AG09319 (cell line): Measurements from ENCODE around the gene CCR1.

Experiments
- DNase-seq: peaks from one replicate; pipeline ENCODE4 v3.0.0-alpha.2; 2010; ENCODE audit warnings: low read depth; ENCODE audit errors: extremely low read depth
- TF ChIP-seq, protein P1 (sequence below): IDR thresholded peaks from 2 replicates; pipeline ENCODE4 v1.5.1; 2011; ENCODE audit warnings: low read depth, mild to moderate bottlenecking, inconsistent platforms, low read length, moderate library complexity

The CCR1 gene

GRCh38 chr3:46191730-46192129 lies 16.4 kb downstream of the CCR1 start:
- no peak for DNase-seq
- TF ChIP-seq, protein P1, sequence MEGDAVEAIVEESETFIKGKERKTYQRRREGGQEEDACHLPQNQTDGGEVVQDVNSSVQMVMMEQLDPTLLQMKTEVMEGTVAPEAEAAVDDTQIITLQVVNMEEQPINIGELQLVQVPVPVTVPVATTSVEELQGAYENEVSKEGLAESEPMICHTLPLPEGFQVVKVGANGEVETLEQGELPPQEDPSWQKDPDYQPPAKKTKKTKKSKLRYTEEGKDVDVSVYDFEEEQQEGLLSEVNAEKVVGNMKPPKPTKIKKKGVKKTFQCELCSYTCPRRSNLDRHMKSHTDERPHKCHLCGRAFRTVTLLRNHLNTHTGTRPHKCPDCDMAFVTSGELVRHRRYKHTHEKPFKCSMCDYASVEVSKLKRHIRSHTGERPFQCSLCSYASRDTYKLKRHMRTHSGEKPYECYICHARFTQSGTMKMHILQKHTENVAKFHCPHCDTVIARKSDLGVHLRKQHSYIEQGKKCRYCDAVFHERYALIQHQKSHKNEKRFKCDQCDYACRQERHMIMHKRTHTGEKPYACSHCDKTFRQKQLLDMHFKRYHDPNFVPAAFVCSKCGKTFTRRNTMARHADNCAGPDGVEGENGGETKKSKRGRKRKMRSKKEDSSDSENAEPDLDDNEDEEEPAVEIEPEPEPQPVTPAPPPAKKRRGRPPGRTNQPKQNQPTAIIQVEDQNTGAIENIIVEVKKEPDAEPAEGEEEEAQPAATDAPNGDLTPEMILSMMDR, result no peak

DNA sequence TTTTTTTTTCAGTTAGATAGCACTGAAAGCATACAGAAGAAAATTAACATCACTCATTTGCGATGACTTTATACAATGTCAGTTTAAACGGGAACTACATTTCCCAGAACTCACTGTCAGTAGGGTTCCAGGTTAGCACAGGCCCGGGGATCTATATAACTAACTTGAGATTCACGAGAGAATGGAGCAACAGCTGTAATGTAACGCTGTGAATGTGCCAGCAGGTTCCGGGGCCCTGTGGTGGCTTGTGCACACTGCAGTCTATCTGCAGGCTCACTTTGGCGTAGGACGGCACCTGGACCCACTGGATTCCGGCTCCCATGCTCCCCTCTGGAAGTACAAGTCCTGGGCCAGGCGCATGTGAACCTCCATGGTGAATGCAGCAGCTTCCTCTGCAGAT lies 19.4 kb downstream of the CCR1 start:
- TF ChIP-seq, protein P1, result no peak

GRCh38 chr3:46187876-46188275 lies 20.2 kb downstream of the CCR1 start:
- TF ChIP-seq, protein P1, result no peak
- DNase-seq, result no peak

More for the DNA sequence above, 19.4 kb downstream of the CCR1 start:
- no peak for DNase-seq

DNA sequence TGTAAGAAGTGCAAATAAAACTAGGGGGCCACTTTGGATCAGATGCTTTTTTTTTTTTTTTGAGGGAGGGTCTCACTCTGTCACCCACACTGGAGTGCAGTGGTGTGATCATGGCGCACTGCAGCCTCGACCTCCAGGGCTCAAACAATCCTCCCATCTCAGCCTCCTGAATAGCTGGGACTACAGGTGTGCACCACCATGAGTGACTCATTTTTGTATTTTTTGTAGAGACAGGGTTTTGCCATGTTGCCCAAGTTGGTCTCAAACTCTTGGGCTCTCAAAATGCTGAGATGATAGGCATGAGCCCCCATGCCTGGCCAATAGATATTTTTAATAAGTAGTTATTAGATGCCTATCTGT lies 20.8 kb downstream of the CCR1 start:
- TF ChIP-seq, protein P1, result no peak
- no peak for DNase-seq

DNA sequence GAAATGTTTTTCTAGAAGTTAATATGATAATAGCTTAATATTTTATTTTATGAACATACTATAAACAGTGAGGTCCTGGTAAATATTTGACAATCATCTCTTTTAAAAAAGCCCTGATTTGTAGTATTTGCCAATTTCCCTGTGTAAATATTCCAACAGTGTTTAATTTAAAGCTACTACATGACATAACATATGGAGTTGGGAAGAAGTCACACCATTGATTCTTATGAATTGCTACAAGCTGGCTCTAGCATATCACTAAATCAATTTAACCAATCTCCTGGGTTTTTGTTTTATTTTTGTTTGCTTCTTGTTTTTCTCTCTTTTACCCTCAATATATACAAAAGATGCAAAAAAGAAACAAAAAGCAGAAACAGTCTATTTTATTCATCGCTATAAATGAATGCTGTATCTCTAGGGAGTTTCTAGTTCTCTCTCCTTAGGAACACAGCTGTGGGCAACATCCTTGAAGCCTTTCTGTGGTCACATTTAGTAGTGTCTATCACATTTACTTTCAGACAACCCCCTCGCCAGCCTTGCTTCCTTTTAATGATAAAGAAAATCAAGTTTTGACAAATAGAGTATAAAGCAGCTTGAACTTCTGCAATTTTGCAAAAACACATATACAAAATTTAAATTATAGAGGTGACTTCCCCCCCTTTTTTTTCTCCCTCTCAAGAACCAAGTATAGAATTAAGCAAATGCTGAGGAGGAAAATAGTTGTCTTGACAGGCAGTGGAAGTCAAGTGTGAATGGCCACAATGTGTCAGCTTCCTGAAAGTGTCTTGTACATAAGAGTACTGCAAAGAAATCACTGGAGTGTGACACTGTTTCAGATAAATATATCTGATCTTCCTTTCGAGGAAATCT lies 21.4 kb downstream of the CCR1 start:
- no peak for DNase-seq
- TF ChIP-seq, protein P1, result no peak

- TF ChIP-seq, protein P1, result no peak
- no peak for DNase-seq
Observed at GRCh38 chr3:46184469-46184868, 23.6 kb downstream of the CCR1 start.

GRCh38 chr3:46183330-46183729 lies 24.8 kb downstream of the CCR1 start:
- TF ChIP-seq, protein P1, result no peak
- no peak for DNase-seq
